Left cardiac atrium (tissue), 4 donors: ENCODE results near the gene GVQW3. TPM values are rescaled to one million over a fixed set of nuclear protein-coding genes. Genes with fewer than 3 reads are reported as not detected.

Experiments used
- ATAC-seq, 2 donors: fragments of 200-7000 bp; cut with Tn5 transposase; one replicate each; pipeline ENCODE4 v1.9.1; 2020; ENCODE audit warnings: mild to moderate bottlenecking in 2 of 2, moderate library complexity in 2 of 2
- DNase-seq: peaks from one replicate; pipeline ENCODE4 v3.0.0-alpha.2; 2020
- intact Hi-C, 2 donors: fragments of 100-400 bp; cut with DNase I; formaldehyde crosslinking; loops; one replicate each; pipeline versions ENCODE4 v1.14.1 to v1.15.1; 2022 to 2023
- long read RNA-seq: library from polyadenylated mRNA; unstranded; transcript quantifications from one replicate; pipeline ENCODE4 v2.0.0, GENCODE V29; 2021
- total RNA-seq, 2 donors: library from RNA; stranded (reverse); fragmentation: NEBNext Ultra II Directional; extraction: Animal tissue kit (Norgen Biotek cat#: 25700); gene quantifications; one replicate each; pipeline ENCODE4 v1.2.1, GENCODE V29; 2021
- donor health status: DM: no; HTN: yes; CAD: no.
- donor health status: DM: no; HTN: yes; CAD: no; lungs with severe emphysema.
- donor health status: DM: yes; HTN: yes; CAD: no.
- donor health status: Dilated cardiomyopathy.

Gene GVQW3
- total RNA-seq = 1 to 10 TPM in 1 of 2 donors, under 1 TPM in 1; 0.99 to 2.1 TPM
- long read RNA-seq = 0 reads

DNA sequence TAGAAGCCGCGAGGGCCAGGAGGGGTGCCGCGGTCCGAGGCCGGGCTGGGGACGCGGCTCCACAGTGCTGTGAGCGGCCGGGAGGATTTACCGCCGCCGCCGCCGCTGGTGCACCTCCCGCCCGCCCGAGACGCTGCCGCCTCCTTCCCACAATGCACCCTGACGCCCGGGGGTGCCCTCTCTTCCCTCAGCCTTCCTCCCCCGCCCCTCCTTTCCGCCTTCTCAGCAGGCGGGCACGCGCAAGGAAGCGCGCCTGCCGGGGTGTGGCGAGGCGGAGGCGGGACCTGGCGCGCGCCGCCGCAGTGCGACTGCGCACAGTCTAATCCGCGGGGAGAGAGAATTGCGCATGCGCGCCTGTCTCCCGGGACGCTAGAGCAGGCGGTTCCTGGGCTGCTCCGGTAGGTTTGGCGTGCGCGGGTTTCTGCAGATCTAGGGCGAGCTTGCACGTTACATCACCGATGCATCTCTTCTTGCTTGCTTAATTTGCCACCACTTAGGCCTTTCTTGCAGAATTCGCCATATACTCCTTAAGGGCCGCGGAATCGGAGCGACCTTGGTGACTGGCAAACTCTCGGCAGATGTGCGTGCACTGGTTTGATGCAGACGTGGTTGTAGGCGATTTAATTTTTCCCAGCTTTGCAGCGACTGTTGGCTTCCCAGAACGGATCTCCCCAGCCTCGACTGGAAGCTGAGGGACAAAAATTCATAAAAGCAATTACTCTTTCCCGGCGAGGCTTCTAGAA, at the start of gene GVQW3, which contains the start of gene THAP12:
Gene GVQW3 (plus strand): TSS at position 347 of the 743 bp plus-strand sequence. CDS start 506 bp downstream, outside the sequence.
Gene THAP12 (minus strand): TSS at position 156 of the 743 bp plus-strand sequence. CDS start 296 bp downstream, outside the sequence.
- ATAC-seq (peak; percentile 98 to 99), DNase-seq (peak; percentile 98)
- intact Hi-C loops = loop anchor here in 1 of 2 donors (5.0 kb wide), 1 partner anchor 61 kb away; no protein-coding TSS in a partner anchor

DNA sequence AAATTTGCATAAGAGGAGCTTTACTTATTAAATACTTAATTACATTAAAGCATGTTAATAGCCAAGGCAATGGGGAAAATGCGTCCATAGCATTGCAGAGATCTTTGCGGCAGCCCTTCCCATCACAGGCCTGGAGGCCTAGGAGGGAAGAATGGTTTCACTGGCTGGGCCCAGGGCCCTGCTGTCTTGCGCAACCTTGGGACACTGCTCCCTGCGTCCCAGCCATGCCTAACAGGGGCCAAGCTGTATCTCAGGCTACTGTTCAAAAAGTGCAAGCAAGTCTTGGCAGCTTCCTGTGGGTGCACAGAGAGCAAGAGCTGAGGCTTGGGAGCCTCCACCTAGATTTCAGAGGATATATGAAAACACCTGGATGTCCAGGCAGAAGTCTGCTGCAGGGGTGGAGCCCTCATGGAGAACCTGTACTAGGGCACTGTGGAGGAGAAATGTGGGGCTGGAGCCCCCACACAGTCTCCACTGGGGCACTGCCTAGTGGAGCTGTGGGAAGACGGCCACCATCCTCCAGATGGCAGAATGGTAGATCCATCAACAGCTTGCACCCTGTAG, 46.2 kb upstream of the GVQW3 start:
- no peak for ATAC-seq
- no peak for DNase-seq
- intact Hi-C loops = no loop called here

DNA sequence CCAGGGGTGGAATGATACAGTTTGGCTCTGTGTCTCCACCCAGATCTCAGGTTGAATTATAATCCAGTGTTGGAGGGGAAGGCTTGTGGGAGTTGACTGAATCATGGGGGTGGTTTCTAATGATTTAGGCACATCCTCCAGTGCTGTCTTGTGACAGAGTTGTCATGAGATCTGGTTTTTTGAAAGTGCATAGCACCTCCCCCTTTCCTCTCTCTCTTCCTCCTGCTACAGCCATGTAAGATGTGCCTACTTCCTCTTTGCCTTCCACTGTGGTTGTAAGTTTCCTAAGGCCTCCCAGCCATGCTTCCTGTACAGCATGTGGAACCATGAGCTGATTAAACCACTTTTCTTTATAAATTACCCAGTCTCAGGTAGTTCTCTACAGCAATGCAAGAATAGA, 45.3 kb upstream of the GVQW3 start:
- ATAC-seq = peak in 1 of 2 donors; percentile 58
- intact Hi-C loops = no loop called here
- no peak for DNase-seq

DNA sequence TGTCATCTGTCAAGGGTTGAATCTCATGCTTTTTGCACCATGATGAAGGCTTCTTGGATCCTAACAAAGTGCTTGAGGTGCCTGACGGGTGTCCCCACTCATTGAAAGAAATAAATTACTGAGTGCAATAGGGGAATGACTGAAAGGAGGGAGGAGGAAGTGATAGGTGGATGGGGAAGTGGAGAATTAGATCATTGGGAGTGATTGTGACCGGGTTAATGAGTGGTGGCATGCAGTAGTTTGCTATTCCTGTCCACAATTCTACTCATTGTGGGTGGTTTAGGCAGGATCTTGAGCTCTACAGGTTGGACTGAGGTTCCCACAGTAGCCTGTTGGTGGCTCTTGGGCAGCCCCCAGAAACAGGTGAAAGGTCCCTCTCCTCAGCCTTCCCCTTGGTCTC, 44.5 kb upstream of the GVQW3 start:
- ATAC-seq = no peak
- DNase-seq = no peak
- intact Hi-C loops = no loop called here

DNA sequence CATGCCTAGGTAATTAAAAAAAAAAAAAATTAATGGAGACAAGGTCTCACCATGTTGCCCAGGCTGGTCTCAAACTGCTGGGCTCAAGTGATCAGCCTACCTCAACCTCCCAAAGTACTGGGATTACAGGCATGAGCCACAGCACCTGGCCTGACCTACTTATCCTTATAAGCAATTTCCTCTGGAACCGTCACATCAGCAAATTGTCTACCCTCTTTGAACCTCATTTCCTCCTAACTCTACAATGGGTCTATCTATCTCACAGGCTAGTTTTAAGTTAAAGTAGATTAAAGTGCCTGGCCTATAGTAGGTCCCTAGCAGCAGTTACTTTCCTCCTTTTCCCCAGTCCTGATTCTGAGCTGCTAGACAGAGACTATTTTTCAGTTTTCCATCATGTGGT, 43.7 kb upstream of the GVQW3 start:
- no peak for DNase-seq
- ATAC-seq = no peak
- intact Hi-C loops = no loop called here

DNA sequence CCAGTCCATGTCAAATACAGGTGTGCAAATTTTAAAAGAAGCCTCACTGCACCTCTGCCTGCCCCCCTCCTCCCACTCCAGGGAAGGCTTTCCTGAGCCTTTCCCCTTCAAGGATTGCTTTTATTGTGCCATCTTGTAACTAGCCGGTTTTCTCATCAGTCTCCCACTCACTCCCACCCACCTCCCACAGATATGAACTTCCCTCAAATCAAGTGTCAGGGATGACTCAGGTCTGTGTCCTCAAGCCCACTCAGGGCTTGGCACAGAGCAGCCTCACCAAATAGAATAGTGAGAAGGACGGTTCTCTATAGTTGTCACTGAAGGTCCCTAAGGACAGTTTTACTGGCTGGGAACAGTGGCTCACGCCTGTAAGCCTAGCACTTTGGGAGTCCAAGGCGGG, 43.2 kb upstream of the GVQW3 start:
- no peak for ATAC-seq
- DNase-seq = no peak
- intact Hi-C loops = no loop called here

DNA sequence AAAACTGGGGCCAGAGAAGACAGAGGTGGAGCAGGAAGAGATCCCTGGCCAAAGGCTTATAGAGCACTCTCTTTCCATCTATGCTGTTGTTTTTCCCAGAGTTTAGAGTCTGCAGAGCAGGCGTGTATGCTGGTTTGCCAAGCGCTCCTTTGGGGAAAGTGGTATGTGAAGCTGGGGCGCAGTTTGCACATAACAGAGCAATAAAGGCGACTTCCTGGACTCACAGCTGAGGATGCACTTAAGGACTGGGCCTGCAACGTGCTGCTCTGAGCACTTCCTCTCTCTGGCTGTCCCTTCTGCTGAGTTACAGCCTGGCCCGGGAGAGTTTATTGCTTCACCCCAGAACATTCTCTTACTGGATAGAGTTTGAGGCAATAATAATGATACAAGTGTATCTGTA, 41.9 kb upstream of the GVQW3 start:
- DNase-seq (peak; percentile 68), ATAC-seq (peak; percentile 87 to 91)
- intact Hi-C loops = no loop called here

DNA sequence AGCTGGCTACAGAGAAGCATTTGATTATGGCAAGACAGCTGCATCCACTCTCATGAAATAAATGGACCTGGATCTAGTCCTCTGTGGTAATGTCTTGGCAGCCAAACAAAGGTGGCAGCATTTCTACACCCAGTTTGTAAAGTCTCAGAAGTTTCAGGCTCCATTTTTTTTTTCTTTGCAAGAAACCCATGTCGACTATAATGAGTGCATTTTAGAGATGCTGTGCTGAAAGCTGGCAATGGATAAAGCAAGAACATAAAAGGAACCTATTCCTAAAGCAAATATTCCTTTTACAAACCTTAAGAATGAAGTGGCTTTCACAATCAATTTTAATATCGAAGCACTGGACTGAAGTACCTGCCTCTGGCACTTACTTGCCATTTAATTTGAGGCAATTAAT, 33.7 kb upstream of the GVQW3 start:
- intact Hi-C loops = no loop called here
- ATAC-seq (no peak), DNase-seq (no peak)

DNA sequence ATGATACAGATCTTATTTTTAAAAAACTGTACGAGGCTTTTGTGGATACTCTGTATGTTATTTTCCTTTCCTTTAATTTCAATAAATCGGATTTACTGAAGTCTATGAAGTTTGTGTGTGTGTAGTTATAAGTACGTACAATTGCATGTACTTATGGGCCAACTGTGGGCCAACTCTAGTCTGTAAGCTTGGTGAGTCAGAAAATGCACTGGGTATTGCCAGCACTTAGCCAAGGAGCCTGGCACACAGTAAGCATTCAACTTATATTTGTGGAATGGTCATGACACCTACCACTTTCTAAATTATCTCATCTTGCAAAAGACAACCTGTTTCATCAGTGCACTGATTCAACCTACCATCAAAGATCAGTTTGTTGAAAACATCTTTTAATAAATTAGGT, 32.8 kb upstream of the GVQW3 start:
- no peak for DNase-seq
- ATAC-seq = peak in 1 of 2 donors; percentile 26
- intact Hi-C loops = no loop called here

DNA sequence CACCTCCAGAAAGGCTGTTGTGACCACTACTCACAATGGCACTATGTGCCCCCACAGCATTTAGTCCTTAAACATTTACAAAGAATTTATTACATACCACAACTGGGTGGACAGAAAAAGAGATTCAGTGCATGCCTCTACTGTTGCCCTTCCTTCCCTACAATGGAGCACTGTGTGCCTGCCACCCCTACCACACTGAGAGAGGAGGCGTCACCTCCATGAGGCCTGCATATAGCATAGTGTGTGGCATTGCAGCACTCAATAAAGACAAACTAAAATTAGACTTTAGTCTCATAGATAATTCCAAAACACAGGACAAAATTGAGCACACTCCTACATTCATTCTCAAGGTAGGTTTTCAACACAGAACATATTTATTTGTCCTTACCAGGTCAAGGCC, 26.0 kb upstream of the GVQW3 start:
- intact Hi-C loops = no loop called here
- ATAC-seq (no peak), DNase-seq (no peak)

DNA sequence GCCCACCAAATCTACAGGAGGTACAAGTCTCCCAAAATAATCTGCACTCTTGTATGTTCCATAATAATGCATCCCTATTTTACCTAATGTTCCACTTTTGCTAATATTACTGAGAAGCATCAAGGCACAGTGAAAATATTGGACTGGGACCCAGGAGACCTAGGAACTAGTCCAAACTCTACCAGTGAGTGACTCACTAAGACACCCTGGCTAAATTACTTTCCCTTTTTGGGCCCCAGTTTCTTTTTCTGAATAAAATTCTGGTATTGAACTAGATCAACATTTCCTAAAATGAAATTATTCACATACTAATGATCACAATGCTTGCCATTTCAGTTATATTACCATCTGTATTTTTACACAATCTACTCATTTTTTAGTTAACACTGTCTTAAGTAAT, 19.7 kb upstream of the GVQW3 start:
- intact Hi-C loops = no loop called here
- ATAC-seq = no peak

DNA sequence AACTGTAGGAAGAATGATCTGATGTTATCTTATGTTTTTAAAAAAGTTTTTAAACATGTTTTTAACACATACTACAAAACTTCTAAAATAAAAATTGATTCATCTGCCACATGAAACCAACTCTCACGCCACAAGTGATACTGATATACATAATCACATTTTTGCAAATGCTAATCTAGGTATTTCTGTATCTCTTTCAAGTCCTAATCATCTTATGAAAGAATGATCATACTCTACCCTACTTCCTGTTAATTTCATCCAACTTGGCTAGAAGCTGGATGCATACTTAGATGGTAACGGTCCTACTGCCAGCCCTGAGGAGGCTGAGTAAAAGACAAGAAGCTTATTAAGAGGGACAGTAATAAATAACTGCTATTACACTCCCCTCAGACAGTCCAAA, 19.3 kb upstream of the GVQW3 start:
- intact Hi-C loops = no loop called here
- DNase-seq (no peak), ATAC-seq (no peak)

More for the DNA sequence above, 19.7 kb upstream of the GVQW3 start:
- no peak for DNase-seq

DNA sequence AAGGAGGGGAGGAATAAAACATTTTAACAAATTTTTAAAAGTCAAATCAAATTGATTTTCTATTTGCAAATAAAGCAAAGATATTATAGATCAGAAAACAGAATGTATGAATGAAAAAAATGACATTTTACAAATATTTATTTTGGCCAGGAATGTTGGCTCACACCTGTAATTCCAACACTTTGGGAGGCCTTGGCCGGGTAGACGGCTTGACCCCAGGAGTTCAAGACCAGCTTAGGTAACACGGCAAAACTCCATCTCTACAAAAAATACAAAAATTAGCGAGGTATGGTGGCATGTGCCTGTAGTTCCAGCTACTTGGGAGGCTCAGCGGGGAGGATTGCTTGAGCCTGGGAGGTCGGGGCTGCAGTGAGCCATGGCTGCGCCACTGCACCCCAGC, 18.4 kb upstream of the GVQW3 start:
- no peak for DNase-seq
- intact Hi-C loops = no loop called here
- no peak for ATAC-seq

DNA sequence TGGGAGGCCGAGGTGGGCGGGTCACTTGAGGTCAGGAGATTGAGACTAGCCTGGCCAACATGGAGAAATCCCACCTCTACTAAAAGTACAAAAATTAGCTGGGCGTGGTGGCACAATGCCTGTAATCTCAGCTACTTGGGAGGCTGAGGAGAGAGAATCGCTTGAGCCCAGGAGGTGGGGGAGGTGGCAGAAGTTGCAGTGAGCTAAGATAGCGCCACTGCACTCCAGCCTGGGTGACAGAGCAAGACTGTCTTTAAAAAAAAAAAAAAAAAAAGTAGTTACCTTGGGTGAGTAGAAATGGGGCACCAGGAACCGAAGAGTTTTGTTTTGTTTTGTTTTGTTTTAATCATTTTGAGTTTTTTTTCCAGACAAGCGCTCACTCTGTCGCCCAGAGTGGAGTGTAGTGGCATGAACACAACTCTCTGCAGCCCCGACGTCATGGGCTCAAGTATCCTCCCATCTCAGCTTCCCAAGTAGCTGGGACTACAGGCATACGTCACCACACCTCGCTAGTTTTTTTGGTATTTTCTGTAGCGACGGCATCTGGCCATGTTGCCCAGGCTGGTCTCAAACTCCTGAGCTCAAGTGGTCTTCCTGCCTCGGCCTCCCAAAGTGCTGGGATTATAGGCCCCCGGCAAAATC, 16.0 kb upstream of the GVQW3 start:
- intact Hi-C loops = no loop called here
- ATAC-seq (no peak), DNase-seq (no peak)

DNA sequence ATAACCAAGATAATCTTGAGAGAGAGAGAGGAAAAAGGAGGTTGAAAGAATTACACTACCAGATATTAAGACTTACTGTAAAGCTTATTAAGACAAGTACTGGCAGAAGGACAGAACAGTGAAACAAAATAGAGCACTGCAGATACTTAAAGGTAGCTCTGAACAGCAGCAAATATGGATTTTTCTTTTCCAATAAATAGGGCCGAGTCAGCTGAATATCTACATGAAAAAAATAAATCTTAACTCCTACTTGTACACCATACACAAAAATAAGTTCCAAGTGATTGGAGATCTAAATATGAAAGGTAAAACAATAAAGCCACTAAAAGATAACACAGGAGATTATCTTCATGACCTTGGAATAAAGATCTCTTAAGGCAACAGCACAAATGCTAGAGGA, 12.6 kb upstream of the GVQW3 start:
- intact Hi-C loops = no loop called here
- no peak for ATAC-seq
- DNase-seq = no peak

DNA sequence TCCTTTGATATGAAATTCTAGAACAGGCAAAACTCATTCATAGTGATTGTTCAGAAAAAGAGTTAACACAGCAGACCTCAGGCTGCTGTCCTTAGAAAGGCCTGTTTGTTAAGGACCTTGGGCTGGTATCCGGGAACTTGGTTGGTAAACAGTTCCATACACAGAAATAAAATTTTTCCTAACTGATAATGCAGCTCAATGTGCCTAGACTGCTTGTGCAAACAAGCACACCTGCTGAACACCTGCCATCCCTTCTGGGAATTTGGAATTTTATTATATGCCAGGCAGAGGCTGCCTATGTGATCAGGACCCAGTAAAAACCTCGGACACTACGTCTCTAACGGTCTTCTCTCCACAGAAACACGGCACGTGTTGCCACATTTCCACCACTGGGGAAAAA, 11.7 kb upstream of the GVQW3 start:
- ATAC-seq (no peak), DNase-seq (no peak)
- intact Hi-C loops = no loop called here

DNA sequence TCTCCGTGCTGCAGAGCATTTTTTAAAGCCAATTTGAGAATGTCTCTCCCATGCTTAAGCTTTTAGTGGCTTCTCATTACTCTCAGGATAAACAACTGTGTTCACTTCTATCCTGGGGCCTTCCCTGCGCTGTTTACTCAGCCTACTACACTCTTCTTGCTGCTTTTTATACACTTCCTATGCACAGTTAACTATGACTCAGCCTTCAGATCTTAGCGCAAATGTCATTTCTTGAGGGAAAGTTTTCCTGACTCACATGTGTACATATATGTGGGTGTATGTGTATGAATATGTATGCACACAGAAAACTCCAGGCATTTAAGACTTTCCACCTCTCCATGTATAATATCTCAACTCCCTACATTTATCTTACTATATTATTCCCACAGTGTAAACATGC, 10.0 kb upstream of the GVQW3 start:
- ATAC-seq (peak in 1 of 2 donors; percentile 56), DNase-seq (no peak)
- intact Hi-C loops = no loop called here

DNA sequence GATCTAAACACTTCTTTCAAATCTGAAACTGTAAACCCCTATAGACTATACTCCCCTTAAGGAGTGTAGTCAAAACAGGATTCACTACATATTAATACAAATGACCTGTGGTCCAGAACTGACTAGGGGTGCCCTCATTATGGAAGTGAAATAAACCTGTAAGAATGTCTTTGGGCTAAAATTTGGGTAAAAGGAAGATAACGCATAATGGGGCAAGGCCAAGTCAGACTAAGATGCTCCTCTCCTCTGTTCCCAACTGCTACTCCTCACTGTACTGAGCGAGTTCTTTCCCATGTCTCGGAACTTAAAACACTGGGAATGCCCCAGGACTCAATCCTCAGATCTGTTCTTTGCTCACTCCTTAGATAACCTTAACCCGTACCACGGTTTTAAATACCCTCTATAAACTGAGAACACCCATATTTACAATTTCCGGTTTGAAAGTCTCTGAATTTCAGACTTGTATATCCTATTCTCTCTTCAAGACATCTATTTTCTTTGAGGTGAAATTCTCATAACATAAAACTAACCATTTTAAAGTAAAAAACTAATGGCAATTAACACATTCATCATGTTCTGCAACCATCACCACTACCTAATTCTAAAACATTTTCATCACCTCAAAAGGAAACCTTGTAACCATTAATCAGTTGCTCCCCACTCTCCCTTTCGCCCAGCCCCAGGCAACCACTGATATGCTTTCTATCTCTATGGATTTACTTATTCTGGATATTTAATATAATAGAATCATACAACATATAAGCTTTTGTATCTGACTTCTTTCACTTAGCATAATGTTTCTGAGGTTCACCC, 4.2 kb upstream of the GVQW3 start:
- intact Hi-C loops = no loop called here
- ATAC-seq (no peak), DNase-seq (no peak)

DNA sequence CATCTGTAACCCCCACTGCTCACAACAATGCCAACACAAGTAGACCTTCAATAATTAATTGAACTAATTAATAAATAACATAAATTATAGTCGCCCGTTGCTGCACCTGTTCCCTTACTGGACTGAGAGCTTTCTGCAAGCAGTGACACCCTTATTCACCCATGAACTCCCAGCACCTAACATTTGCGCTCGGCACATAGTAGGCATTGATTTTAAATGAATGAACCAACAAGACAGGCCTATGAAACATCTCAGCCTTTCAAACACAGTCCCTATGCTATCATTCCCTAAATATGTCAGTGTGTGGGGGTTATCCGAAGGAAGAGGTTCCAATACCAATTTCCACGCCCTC, 1.3 kb upstream of the GVQW3 start:
- intact Hi-C loops = loop anchor here in 1 of 2 donors (5.0 kb wide), 1 partner anchor 63 kb away; no protein-coding TSS in a partner anchor
- no peak for DNase-seq
- no peak for ATAC-seq
